HFF-Myc (cell line): ENCODE measurements around the gene BFSP1.

Experiments used
- DNase-seq: peaks from one replicate; pipeline ENCODE4 v3.0.0-alpha.2; 2011; ENCODE audit warnings: low read depth; ENCODE audit errors: extremely low read depth
- H3K4me3 ChIP-seq: replicated peaks from 2 replicates; pipeline ENCODE4 v1.5.1; 2011; ENCODE audit warnings: low read depth, mild to moderate bottlenecking, control low read depth, low read length
- CTCF ChIP-seq: IDR thresholded peaks from 2 replicates; pipeline ENCODE4 v1.5.1; 2012; ENCODE audit warnings: mild to moderate bottlenecking, low read depth, low read length, control low read depth; ENCODE audit errors: missing control alignments

The BFSP1 gene

GRCh38 chr20:17449031-17449430, 82.1 kb downstream of the BFSP1 start:
- no peak for DNase-seq
- TF ChIP-seq CTCF = no peak
- no peak overlapping the region for H3K4me3 ChIP-seq

- H3K4me3 ChIP-seq = no peak overlapping the region
- no peak for TF ChIP-seq CTCF
- DNase-seq = no peak
Observed at GRCh38 chr20:17448071-17448470, 83.1 kb downstream of the BFSP1 start.

GRCh38 chr20:17446171-17446570, 85.0 kb downstream of the BFSP1 start:
- TF ChIP-seq CTCF = no peak
- no peak overlapping the region for H3K4me3 ChIP-seq
- no peak for DNase-seq

GRCh38 chr20:17445543-17445942, 85.6 kb downstream of the BFSP1 start:
- no peak overlapping the region for H3K4me3 ChIP-seq
- DNase-seq = no peak
- TF ChIP-seq CTCF = no peak

- DNase-seq = no peak
- no peak overlapping the region for H3K4me3 ChIP-seq
- no peak for TF ChIP-seq CTCF
Observed at GRCh38 chr20:17444091-17444490, 87.1 kb downstream of the BFSP1 start.
